ENCODE results near the gene MAP1LC3B2. TPM values are rescaled to one million over a fixed set of nuclear protein-coding genes. Genes with fewer than 3 reads are reported as not detected.

The MAP1LC3B2 gene
- total and polyA plus RNA-seq, 2 of the 13 experiments (the other 11 are each of a cell fraction or from before 2014, with no cell fraction given) = 0.60 to 2.2 TPM

DNA sequence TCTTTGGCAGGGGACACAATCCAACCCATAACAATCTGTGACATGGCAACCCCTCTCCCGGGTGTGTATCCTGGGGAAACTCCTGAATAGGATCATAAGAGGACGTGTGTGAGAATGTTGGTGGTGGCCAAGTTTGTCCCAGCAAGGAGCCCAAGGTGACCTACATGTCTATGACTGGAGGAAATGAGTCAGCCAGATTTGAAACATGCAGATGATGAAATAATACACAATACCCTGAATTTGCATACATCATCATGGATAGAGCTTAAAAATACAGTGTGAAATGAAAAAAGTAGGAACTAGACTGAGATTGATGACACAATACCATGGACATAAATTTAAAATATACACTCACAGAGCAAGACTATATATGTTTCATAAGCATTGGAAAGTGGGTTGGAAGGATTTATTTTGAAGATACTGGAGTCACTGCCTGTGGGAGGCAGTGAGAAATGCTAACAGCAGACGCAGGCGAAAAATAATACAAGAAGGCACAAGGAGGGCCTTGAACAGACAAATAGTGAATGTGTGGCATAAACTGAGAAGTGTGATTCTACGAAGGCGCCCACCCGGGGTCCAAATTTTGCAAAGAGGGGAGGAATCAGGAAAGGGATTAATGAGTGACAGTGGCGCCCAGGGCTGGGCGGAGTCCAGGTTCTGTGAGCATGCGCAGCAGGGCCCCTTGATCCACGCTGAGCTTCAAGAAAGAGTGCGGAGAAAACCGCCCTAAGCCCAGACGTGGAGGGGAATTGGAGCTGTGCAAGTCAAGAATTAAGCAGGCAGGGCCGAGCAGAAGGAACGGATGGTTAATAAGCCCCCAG lies 7.0 kb upstream of the MAP1LC3B2 start:
- intact Hi-C loops (cut with micrococcal nuclease; ENCODE audit: unreplicated experiment) = no loop called here
- in situ Hi-C loops (cut with HindIII; ENCODE audit: extremely low pct_ligation_motif_present, low pct_unique_long_range_greater_than_20kb) = no loop called here
- H3K4me2 ChIP-seq (ENCODE audit: low read depth, low read length) = no peak overlapping the region
- TF ChIP-seq, protein P1, sequence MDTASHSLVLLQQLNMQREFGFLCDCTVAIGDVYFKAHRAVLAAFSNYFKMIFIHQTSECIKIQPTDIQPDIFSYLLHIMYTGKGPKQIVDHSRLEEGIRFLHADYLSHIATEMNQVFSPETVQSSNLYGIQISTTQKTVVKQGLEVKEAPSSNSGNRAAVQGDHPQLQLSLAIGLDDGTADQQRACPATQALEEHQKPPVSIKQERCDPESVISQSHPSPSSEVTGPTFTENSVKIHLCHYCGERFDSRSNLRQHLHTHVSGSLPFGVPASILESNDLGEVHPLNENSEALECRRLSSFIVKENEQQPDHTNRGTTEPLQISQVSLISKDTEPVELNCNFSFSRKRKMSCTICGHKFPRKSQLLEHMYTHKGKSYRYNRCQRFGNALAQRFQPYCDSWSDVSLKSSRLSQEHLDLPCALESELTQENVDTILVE (CRISPR knock-in tag; IDR thresholded peaks at IDR 0.05) = no peak
- no peak for TF ChIP-seq ETV6 (CRISPR knock-in tag; conservative IDR thresholded peaks at IDR 0.05)
- H3K27ac ChIP-seq (ENCODE audit: extremely low read length, insufficient read depth, low read length) = no peak overlapping the region
- no peak for FAIRE-seq
- H4K20me1 ChIP-seq (ENCODE audit: insufficient read depth, low read length) = no peaks in the 10 kb centered on the region
- POLR2A ChIA-PET = no interaction called here
- no peak for DNase-seq (ENCODE audit: low spot score)
- no peaks in the 10 kb centered on the region for H3K79me2 ChIP-seq (ENCODE audit: insufficient read depth, low read length)
- no TSS peak for BruUV-seq (replicated peaks)
- CTCF ChIA-PET (ENCODE audit: low intra/inter-chr PET ratio, low total read pairs) = no interaction called here
- H3K4me3 ChIP-seq (replicated peaks in 1 of 3; ENCODE audit: insufficient read depth in 1 of 3, low read depth in 2 of 3, low read length in 3 of 3) = no peak overlapping the region
- WGBS (ENCODE audit: low lambda C conversion rate) = 47% methylated on average over 16 of the region's 16 CpGs
- no peaks in the 10 kb centered on the region for H3K36me3 ChIP-seq (replicated peaks in 1 of 2; ENCODE audit: control insufficient read depth in 1 of 2, insufficient read depth in 2 of 2, low read length in 2 of 2)
- H3K4me1 ChIP-seq (ENCODE audit: insufficient read depth, low read length) = no peaks in the 10 kb centered on the region
- H3K27me3 ChIP-seq (ENCODE audit: control insufficient read depth in 1 of 2, insufficient read depth in 2 of 2, low read length in 2 of 2) = no peaks in the 10 kb centered on the region; a peak in 2 of 5 replicates
- no peak overlapping the region for H3K9ac ChIP-seq (ENCODE audit: insufficient read depth, low read depth, low read length)
- ATAC-seq = no peak
- H2AFZ ChIP-seq (ENCODE audit: low read length) = no peak overlapping the region
- no peaks in the 10 kb centered on the region for H3K9me3 ChIP-seq (ENCODE audit: low read length)

DNA sequence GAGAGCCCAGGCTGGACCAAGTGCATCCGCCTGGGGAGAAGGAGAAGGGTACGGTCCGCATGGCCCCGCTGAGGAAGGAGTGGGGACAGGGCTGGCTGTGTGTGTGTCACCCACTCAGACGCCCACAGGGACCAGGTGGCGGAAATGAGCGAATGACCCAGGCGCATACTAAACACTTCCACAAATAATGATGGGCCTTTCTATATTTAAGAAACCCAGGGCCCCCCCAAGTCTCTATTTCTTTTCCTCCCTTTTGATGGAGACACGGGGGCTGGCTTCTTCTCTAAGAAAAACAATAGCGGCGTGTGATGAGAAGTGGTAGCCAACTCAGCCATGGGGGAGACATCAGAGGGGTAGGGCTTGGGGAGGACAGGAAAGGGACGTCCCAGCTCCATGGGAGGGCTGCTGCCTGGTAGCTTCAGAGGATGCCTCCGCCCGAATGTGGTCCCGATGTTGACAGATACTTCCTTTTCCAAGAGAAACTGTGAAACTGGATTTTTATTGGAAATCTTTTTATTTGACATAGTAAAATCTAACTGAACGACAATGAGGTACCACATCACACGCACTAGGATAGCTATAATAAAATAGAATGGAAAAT lies 6.3 kb upstream of the MAP1LC3B2 start:
- no peak overlapping the region for H3K9ac ChIP-seq (ENCODE audit: insufficient read depth, low read depth, low read length)
- no peaks in the 10 kb centered on the region for H4K20me1 ChIP-seq (ENCODE audit: insufficient read depth, low read length)
- no peak overlapping the region for H2AFZ ChIP-seq (ENCODE audit: low read length)
- FAIRE-seq (no peak), ATAC-seq (no peak), DNase-seq (ENCODE audit: low spot score) (no peak)
- ChIA-PET CTCF (ENCODE audit: low intra/inter-chr PET ratio, low total read pairs) (no interaction called here), POLR2A (no interaction called here)
- BruUV-seq (replicated peaks) = no TSS peak
- no peaks in the 10 kb centered on the region; a peak in 2 of 5 replicates for H3K27me3 ChIP-seq (ENCODE audit: control insufficient read depth in 1 of 2, insufficient read depth in 2 of 2, low read length in 2 of 2)
- H3K79me2 ChIP-seq (ENCODE audit: insufficient read depth, low read length) = no peaks in the 10 kb centered on the region
- no peak overlapping the region for H3K4me3 ChIP-seq (replicated peaks in 1 of 3; ENCODE audit: insufficient read depth in 1 of 3, low read depth in 2 of 3, low read length in 3 of 3)
- no peaks in the 10 kb centered on the region for H3K36me3 ChIP-seq (replicated peaks in 1 of 2; ENCODE audit: control insufficient read depth in 1 of 2, insufficient read depth in 2 of 2, low read length in 2 of 2)
- in situ Hi-C loops (cut with HindIII; ENCODE audit: extremely low pct_ligation_motif_present, low pct_unique_long_range_greater_than_20kb) = no loop called here
- no peak overlapping the region for H3K4me2 ChIP-seq (ENCODE audit: low read depth, low read length)
- intact Hi-C loops (cut with micrococcal nuclease; ENCODE audit: unreplicated experiment) = no loop called here
- no peaks in the 10 kb centered on the region for H3K9me3 ChIP-seq (ENCODE audit: low read length)
- no peak overlapping the region for H3K27ac ChIP-seq (ENCODE audit: extremely low read length, insufficient read depth, low read length)
- no peaks in the 10 kb centered on the region for H3K4me1 ChIP-seq (ENCODE audit: insufficient read depth, low read length)
- WGBS (ENCODE audit: low lambda C conversion rate) = 63% methylated on average over 17 of the region's 17 CpGs
- TF ChIP-seq ZFP1 (CRISPR knock-in tag; IDR thresholded peaks at IDR 0.05) (no peak), ATAD3A (CRISPR knock-in tag; IDR thresholded peaks at IDR 0.05) (no peak), TGIF2 (CRISPR knock-in tag; IDR thresholded peaks at IDR 0.05) (no peak), MEF2D (CRISPR knock-in tag; IDR thresholded peaks at IDR 0.05) (no peak), MBD4 (IDR thresholded peaks at IDR 0.05; ENCODE audit: borderline replicate concordance, low read length) (no peak), MZF1 (CRISPR knock-in tag; IDR thresholded peaks at IDR 0.05; ENCODE audit: borderline replicate concordance) (no peak), MATR3 (CRISPR knock-in tag; IDR thresholded peaks at IDR 0.05) (no peak), STAT5B (CRISPR knock-in tag; IDR thresholded peaks at IDR 0.05) (no peak)
- TF ChIP-seq, protein P2, sequence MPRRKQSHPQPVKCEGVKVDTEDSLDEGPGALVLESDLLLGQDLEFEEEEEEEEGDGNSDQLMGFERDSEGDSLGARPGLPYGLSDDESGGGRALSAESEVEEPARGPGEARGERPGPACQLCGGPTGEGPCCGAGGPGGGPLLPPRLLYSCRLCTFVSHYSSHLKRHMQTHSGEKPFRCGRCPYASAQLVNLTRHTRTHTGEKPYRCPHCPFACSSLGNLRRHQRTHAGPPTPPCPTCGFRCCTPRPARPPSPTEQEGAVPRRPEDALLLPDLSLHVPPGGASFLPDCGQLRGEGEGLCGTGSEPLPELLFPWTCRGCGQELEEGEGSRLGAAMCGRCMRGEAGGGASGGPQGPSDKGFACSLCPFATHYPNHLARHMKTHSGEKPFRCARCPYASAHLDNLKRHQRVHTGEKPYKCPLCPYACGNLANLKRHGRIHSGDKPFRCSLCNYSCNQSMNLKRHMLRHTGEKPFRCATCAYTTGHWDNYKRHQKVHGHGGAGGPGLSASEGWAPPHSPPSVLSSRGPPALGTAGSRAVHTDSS (CRISPR knock-in tag; conservative IDR thresholded peaks at IDR 0.05) = no peak
- TF ChIP-seq, protein P3, sequence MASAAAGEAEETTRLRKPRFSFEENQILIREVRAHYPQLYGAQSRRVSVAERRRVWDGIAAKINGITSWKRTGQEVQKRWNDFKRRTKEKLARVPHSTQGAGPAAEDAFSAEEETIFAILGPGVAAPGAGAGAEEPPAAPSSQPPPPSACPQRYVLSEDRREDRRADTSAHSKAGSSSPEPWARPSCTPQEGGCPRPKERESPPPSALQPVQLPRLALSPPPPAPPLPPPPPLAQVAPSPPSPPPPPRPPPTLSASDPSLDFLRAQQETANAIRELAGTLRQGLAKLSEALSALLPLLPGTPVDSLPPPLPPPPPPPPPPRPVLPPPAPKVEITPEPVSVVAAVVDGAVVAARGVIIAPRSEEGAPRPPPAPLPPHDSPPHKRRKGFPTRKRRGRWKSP (CRISPR knock-in tag; IDR thresholded peaks at IDR 0.05) = no peak
